ENCODE measurements around the gene CAMTA1.

CAMTA1 gene

DNA sequence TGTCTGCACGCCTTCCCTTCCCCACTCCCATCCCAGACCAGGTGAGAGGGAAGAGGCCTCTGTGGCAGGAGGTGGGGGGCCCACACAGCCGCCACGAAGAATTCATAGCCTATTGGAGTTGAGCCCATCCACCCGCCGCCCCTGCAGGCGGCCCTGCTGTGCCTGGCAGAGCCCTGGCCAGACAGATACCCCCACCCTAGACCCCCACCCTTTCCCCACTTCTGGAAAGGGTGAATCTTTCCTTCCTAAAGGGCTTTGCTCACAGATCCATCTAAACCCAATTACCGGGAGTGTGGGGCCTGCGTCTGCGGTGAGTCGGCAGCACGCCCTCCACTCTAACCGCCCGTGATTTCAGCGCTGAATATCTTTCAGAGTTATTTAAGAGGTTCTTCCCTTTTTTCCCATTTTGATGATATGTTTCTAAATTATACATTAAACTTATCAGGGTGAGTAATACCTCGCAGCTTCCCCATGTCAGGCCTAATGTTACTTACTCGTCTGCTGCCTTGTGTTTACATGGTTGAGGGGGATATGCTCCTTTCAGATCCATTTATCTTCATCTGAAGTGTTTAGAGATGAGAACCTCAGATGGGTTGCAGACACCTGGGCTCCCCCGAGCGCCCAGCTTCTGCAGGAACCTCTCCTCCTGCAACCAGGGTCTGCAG is 802.0 kb downstream of the CAMTA1 start:
- TF ChIP-seq, protein P1, sequence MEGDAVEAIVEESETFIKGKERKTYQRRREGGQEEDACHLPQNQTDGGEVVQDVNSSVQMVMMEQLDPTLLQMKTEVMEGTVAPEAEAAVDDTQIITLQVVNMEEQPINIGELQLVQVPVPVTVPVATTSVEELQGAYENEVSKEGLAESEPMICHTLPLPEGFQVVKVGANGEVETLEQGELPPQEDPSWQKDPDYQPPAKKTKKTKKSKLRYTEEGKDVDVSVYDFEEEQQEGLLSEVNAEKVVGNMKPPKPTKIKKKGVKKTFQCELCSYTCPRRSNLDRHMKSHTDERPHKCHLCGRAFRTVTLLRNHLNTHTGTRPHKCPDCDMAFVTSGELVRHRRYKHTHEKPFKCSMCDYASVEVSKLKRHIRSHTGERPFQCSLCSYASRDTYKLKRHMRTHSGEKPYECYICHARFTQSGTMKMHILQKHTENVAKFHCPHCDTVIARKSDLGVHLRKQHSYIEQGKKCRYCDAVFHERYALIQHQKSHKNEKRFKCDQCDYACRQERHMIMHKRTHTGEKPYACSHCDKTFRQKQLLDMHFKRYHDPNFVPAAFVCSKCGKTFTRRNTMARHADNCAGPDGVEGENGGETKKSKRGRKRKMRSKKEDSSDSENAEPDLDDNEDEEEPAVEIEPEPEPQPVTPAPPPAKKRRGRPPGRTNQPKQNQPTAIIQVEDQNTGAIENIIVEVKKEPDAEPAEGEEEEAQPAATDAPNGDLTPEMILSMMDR (IDR thresholded peaks at IDR 0.05; ENCODE audit: insufficient read depth, low read depth, low read length, missing control alignments), result no peak
- DNase-seq (ENCODE audit: low read depth), result no peak
- no peak overlapping the region for H3K4me3 ChIP-seq (ENCODE audit: low read depth, low read length)

GRCh38 chr1:7587773-7588456 is 802.7 kb downstream of the CAMTA1 start:
- TF ChIP-seq, protein P1 (IDR thresholded peaks at IDR 0.05; ENCODE audit: insufficient read depth, low read depth, low read length, missing control alignments), result no peak
- DNase-seq (ENCODE audit: low read depth), result no peak

GRCh38 chr1:7588457-7588827 is 803.2 kb downstream of the CAMTA1 start:
- TF ChIP-seq, protein P1 (IDR thresholded peaks at IDR 0.05; ENCODE audit: insufficient read depth, low read depth, low read length, missing control alignments), result no peak
- DNase-seq (ENCODE audit: low read depth), result no peak
- H3K4me3 ChIP-seq (ENCODE audit: low read depth, low read length), result no peak overlapping the region

More at GRCh38 chr1:7587773-7588456, 802.7 kb downstream of the CAMTA1 start:
- H3K4me3 ChIP-seq (ENCODE audit: low read depth, low read length), result no peak overlapping the region

DNA sequence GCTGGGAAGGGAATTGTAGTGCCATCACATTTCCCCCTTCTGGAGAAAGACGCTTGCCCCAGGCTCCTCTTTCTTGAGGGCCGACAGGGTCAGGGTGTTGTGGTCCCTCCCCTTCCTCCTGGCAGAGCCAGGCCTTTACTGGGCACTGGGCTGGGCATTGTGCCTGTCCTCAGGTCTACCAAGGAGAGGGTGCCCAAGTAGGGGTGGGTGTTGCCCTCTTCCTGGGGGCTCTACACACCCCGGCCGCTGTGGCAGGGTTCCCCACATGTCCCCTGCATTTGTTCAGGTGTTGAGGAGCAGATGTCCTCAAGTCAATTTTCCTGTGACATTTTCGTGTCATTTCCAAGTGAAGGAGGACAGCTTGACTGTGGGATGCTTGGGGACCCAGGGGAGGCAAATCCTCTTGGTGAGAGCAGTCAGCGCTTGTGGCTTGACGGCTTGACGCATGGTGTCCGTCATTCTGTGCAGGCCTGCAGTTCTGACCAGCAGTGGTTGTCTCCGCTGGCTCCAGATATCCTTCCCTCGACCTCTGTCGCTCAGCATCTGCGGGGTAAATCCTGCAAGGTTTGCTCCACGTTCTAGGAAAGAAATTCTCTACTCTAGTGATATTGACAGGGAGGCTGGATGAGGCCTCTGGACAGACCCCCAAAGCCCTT is 804.0 kb downstream of the CAMTA1 start:
- TF ChIP-seq, protein P1 (IDR thresholded peaks at IDR 0.05; ENCODE audit: insufficient read depth, low read depth, low read length, missing control alignments), result no peak
- DNase-seq (ENCODE audit: low read depth), result no peak
- H3K4me3 ChIP-seq (ENCODE audit: low read depth, low read length), result no peak overlapping the region

GRCh38 chr1:7589774-7590425 is 804.6 kb downstream of the CAMTA1 start:
- H3K4me3 ChIP-seq (ENCODE audit: low read depth, low read length), result no peak overlapping the region
- no peak for DNase-seq (ENCODE audit: low read depth)

DNA sequence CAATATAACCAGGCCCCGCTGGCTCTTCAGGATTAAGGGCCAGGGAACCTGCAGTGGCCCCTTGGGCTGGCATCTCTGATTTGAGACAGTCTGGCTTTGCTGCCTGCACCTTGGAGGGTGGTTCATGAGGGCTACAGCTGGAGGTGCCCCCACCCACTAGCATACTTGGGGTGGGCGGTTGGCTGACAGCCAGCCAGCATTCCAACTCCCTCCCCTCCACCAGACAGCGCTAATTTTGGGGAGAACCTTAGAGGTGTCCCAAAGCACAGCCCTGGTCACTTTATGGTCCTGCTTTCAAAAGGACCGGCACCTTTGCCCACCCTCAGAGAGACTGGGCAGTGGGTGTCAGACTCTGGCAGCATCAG is 805.2 kb downstream of the CAMTA1 start:
- no peak for DNase-seq (ENCODE audit: low read depth)
- TF ChIP-seq, protein P1 (IDR thresholded peaks at IDR 0.05; ENCODE audit: insufficient read depth, low read depth, low read length, missing control alignments), result no peak
- no peak overlapping the region for H3K4me3 ChIP-seq (ENCODE audit: low read depth, low read length)

More at GRCh38 chr1:7589774-7590425, 804.6 kb downstream of the CAMTA1 start:
- TF ChIP-seq, protein P1 (IDR thresholded peaks at IDR 0.05; ENCODE audit: insufficient read depth, low read depth, low read length, missing control alignments), result no peak

Measured in GM12865 (cell line).